Panc1 (cell line): ENCODE results near the gene CREB5. TPM values are rescaled to one million over a fixed set of nuclear protein-coding genes. Genes with fewer than 3 reads are reported as not detected.

Experiments used
- ATAC-seq: fragments of 200-7000 bp; cut with Tn5 transposase; 2 replicates; pipeline ENCODE4 v1.9.1; 2020; ENCODE audit warnings: mild to moderate bottlenecking, moderate library complexity
- BruUV-seq: library from RNA; stranded (reverse); fragments of 400-500 nt; replicated peaks from 2 replicates; lab custom pipeline; 2021; lab: Mats Ljungman, UMichigan
- CTCF ChIA-PET: fragments of 300-600 bp; sonication (Branson Sonifier 250); formaldehyde crosslinking; loops from one replicate; lab custom pipeline; 2022; ENCODE audit warnings: antibody characterized with exemption; lab: Charles Lee
- POLR2A ChIA-PET: fragments of 300-600 bp; sonication (Branson Sonifier 250); formaldehyde crosslinking; loops from one replicate; lab custom pipeline; 2022; ENCODE audit warnings: antibody characterized with exemption; lab: Charles Lee
- DNase-seq: peaks from one replicate; pipeline ENCODE4 v3.0.0-alpha.2; 2010; ENCODE audit warnings: low read depth, low spot score
- H3K27ac ChIP-seq: 2 replicates; pipeline ENCODE4 v1.5.1; 2011; ENCODE audit warnings: mild to moderate bottlenecking, low read length, inconsistent platforms
- H3K27me3 ChIP-seq: fragments of 200-500 bp; sonication (Bioruptor generic); 2 replicates; pipeline ENCODE4 v1.6.0; 2014; ENCODE audit warnings: low read length, inconsistent platforms; ENCODE audit not compliant: control insufficient read depth, insufficient read depth
- H3K36me3 ChIP-seq: fragments of 200-500 bp; sonication (Bioruptor generic); 2 replicates; pipeline ENCODE4 v1.5.1; 2014; ENCODE audit warnings: inconsistent platforms, mild to moderate bottlenecking, low read length, moderate library complexity; ENCODE audit not compliant: control insufficient read depth, insufficient read depth
- H3K4me1 ChIP-seq: 2 replicates; pipeline ENCODE4 v1.5.1; 2011; ENCODE audit warnings: inconsistent platforms, mild to moderate bottlenecking, low read length, moderate library complexity; ENCODE audit not compliant: control insufficient read depth, insufficient read depth
- H3K4me3 ChIP-seq, 2 experiments: 2 replicates each; pipeline ENCODE4 v1.5.1; 2011 to 2012; ENCODE audit warnings: low read depth in 2 of 2, low read length in 2 of 2, mild to moderate bottlenecking in 2 of 2, inconsistent platforms in 1 of 2, moderate library complexity in 1 of 2
- H3K9me3 ChIP-seq: fragments of 200-500 bp; sonication (Bioruptor generic); 2 replicates; pipeline ENCODE4 v1.5.1; 2014; ENCODE audit warnings: low read depth, mild to moderate bottlenecking, inconsistent platforms, low read length, moderate library complexity; ENCODE audit not compliant: control insufficient read depth, insufficient read depth
- POLR2AphosphoS5 ChIP-seq: IDR thresholded peaks from 2 replicates; pipeline ENCODE4 v1.6.1; 2012; ENCODE audit warnings: mild to moderate bottlenecking, low read depth, low read length, moderate library complexity
- TCF7L2 ChIP-seq: IDR thresholded peaks from 2 replicates; pipeline ENCODE4 v1.6.1; 2011; ENCODE audit warnings: mild to moderate bottlenecking, low read depth, low read length, inconsistent platforms
- in situ Hi-C: cut with HindIII; loops from 2 replicates; pipeline ENCODE4 v1.10.0; 2016; ENCODE audit warnings: low sequenced_read_pairs, low pct_unique_long_range_greater_than_20kb
- intact Hi-C: fragments of 100-400 bp; cut with micrococcal nuclease; formaldehyde crosslinking; loops from one replicate; pipeline ENCODE4 v1.10.0; 2022; ENCODE audit not compliant: unreplicated experiment
- total RNA-seq: library from RNA; stranded (reverse); gene quantifications from one replicate; pipeline ENCODE4 v1.2.1, GENCODE V29; 2021; ENCODE audit not compliant: unreplicated experiment
- TF ChIP-seq, protein P1 (sequence below): fragments of 450-650 bp; IDR thresholded peaks from 2 replicates; pipeline ENCODE4 v1.5.1; 2017; ENCODE audit warnings: mild to moderate bottlenecking
- TF ChIP-seq, protein P2 (sequence below), 2 experiments: IDR thresholded peaks; 2 replicates each; pipeline ENCODE4 v1.6.1; 2011 to 2012; ENCODE audit warnings: low read depth in 2 of 2, control low read depth in 1 of 2, low read length in 1 of 2, mild to moderate bottlenecking in 1 of 2, moderate library complexity in 1 of 2; ENCODE audit not compliant: insufficient read depth in 1 of 2

Gene CREB5
- total RNA-seq, 1 experiment from 2014 or later = 3.1 TPM

DNA sequence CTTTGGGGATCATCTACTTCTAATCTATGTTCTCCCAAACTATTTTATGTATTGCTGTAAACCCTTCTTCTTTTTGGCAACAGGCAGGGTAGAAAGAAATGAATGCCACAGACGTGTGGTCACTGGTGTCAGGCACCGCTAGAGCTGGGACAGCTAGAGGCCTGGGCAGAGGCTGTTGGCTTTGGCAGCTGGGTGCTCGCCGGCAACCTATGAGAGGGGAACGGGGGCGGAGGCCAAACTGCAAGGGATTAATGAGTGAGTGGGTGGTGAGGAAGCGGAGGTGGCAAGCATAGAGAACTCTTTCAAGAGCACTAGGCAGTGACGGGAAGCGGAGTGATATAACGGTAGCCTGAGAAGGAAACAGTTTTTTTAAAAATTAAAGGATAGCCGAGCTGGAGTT lies 78.5 kb downstream of the CREB5 start:
- no peaks in the 10 kb centered on the region; the same call in 1 of the 2 replicates for H3K4me1 ChIP-seq
- intact Hi-C loops (no loop called here), in situ Hi-C loops (no loop called here)
- no peak overlapping the region for H3K4me3 ChIP-seq
- DNase-seq (no peak), ATAC-seq (no peak)
- BruUV-seq = no TSS peak
- TF ChIP-seq, protein P1, sequence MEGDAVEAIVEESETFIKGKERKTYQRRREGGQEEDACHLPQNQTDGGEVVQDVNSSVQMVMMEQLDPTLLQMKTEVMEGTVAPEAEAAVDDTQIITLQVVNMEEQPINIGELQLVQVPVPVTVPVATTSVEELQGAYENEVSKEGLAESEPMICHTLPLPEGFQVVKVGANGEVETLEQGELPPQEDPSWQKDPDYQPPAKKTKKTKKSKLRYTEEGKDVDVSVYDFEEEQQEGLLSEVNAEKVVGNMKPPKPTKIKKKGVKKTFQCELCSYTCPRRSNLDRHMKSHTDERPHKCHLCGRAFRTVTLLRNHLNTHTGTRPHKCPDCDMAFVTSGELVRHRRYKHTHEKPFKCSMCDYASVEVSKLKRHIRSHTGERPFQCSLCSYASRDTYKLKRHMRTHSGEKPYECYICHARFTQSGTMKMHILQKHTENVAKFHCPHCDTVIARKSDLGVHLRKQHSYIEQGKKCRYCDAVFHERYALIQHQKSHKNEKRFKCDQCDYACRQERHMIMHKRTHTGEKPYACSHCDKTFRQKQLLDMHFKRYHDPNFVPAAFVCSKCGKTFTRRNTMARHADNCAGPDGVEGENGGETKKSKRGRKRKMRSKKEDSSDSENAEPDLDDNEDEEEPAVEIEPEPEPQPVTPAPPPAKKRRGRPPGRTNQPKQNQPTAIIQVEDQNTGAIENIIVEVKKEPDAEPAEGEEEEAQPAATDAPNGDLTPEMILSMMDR = no peak
- TF ChIP-seq TCF7L2 (no peak), POLR2AphosphoS5 (no peak)
- peaks cover 2% of the 10 kb centered on the region; the same call in 1 of the 2 replicates for H3K27me3 ChIP-seq
- ChIA-PET POLR2A (no interaction called here), CTCF (no interaction called here)
- no peak overlapping the region for H3K27ac ChIP-seq
- H3K9me3 ChIP-seq = no peaks in the 10 kb centered on the region
- no peaks in the 10 kb centered on the region for H3K36me3 ChIP-seq

DNA sequence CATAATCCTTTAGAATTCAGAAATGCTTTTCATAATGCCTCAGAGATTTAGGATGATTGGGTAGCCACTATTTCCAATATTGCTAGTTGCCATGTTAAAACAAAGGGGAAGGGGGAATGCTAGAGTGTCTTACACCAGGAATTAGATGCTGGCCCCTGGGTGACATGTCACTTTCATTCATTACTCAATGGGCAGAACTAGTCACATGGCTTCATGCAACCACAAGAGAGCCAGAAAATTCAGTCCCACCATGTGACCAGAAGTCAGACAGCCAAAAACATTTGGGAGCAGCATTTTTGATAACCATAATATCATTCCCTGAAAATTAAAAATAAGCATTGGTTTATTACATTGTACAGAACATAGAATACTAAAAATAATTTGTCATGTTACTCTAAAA lies 81.2 kb downstream of the CREB5 start:
- in situ Hi-C loops (no loop called here), intact Hi-C loops (no loop called here)
- ChIA-PET POLR2A (no interaction called here), CTCF (no interaction called here)
- H3K9me3 ChIP-seq = no peaks in the 10 kb centered on the region
- H3K27me3 ChIP-seq = peaks cover 2% of the 10 kb centered on the region; the same call in 1 of the 2 replicates
- ATAC-seq (no peak), DNase-seq (no peak)
- H3K4me1 ChIP-seq = no peaks in the 10 kb centered on the region
- no peak overlapping the region for H3K4me3 ChIP-seq
- no peak overlapping the region for H3K27ac ChIP-seq
- H3K36me3 ChIP-seq = no peaks in the 10 kb centered on the region
- no peak for TF ChIP-seq POLR2AphosphoS5
- TF ChIP-seq, protein P2, sequence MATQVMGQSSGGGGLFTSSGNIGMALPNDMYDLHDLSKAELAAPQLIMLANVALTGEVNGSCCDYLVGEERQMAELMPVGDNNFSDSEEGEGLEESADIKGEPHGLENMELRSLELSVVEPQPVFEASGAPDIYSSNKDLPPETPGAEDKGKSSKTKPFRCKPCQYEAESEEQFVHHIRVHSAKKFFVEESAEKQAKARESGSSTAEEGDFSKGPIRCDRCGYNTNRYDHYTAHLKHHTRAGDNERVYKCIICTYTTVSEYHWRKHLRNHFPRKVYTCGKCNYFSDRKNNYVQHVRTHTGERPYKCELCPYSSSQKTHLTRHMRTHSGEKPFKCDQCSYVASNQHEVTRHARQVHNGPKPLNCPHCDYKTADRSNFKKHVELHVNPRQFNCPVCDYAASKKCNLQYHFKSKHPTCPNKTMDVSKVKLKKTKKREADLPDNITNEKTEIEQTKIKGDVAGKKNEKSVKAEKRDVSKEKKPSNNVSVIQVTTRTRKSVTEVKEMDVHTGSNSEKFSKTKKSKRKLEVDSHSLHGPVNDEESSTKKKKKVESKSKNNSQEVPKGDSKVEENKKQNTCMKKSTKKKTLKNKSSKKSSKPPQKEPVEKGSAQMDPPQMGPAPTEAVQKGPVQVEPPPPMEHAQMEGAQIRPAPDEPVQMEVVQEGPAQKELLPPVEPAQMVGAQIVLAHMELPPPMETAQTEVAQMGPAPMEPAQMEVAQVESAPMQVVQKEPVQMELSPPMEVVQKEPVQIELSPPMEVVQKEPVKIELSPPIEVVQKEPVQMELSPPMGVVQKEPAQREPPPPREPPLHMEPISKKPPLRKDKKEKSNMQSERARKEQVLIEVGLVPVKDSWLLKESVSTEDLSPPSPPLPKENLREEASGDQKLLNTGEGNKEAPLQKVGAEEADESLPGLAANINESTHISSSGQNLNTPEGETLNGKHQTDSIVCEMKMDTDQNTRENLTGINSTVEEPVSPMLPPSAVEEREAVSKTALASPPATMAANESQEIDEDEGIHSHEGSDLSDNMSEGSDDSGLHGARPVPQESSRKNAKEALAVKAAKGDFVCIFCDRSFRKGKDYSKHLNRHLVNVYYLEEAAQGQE (IDR thresholded peaks at IDR 0.05; ENCODE audit: insufficient read depth in 1 of 2, low read depth in 2 of 2, low read length in 1 of 2) = no peak
- BruUV-seq = no TSS peak

DNA sequence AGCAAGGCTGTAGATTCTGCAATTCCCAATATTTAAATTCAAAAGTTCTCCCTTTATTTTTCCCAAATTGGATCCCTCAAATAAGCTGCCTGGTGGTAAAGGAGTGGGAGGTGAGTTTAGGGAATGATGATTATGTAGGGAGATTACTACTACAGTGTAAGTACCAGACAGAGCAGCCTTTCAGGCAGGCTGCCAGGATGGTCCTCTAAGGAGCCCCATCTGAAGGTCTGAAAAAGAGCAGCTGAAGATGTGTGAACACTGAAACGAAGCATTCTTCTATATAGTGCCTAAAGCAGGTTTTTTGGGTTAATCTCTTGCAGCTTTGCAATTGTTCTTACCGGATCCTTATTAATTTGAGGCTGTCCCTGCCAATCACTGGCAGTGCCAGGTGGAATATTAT lies 84.7 kb downstream of the CREB5 start:
- no peak for DNase-seq
- ChIA-PET CTCF (interaction anchor here (0.6 kb wide), 1 partner anchor 109 kb away, joined by 3 read pairs; no protein-coding TSS in a partner anchor), POLR2A (no interaction called here)
- Histone ChIP-seq H3K27ac (no peak overlapping the region), H3K9me3 (no peaks in the 10 kb centered on the region), H3K27me3 (peaks cover 2% of the 10 kb centered on the region; the same call in 1 of the 2 replicates), H3K36me3 (no peaks in the 10 kb centered on the region), H3K4me3 (no peak overlapping the region), H3K4me1 (no peaks in the 10 kb centered on the region)
- in situ Hi-C loops (no loop called here), intact Hi-C loops (no loop called here)
- no TSS peak for BruUV-seq
- no peak for ATAC-seq
- no peak for TF ChIP-seq POLR2AphosphoS5
